ENCODE data around the gene TGM3.

The TGM3 gene

DNA sequence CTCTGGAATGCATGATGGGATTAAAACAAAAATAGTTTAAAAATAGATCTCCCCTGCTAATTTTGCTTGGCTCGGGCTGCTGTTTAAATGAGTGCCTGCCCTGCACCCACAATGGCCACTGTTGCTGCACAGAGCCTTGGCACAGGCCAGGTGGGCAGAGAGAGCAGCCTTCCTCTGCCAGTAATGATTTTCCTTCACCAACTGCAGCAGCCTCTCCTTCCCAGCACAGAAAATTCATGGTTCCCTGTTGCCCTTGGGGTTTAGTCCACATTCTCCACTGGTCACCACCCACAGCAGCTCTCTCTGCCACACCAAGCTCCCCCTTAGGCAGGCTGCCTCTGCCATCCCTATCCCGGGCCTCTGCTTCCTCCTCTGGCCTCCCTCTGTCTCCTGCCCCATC lies 30.2 kb downstream of the TGM3 start:
- no peak for DNase-seq
- Mint-ChIP-seq H3K4me3 (no peak overlapping the region), H3K27me3 (peaks cover 45 to 67% of the 10 kb centered on the region in 2 donors), H3K27ac (no peak overlapping the region), H3K9me3 (no peaks in the 10 kb centered on the region), H3K36me3 (ENCODE audit: insufficient read depth) (peaks cover 2% of the 10 kb centered on the region), H3K4me1 (ENCODE audit: low read depth in 2 of 2) (no peaks in the 10 kb centered on the region)
- no peak for ATAC-seq (replicated peaks)

DNA sequence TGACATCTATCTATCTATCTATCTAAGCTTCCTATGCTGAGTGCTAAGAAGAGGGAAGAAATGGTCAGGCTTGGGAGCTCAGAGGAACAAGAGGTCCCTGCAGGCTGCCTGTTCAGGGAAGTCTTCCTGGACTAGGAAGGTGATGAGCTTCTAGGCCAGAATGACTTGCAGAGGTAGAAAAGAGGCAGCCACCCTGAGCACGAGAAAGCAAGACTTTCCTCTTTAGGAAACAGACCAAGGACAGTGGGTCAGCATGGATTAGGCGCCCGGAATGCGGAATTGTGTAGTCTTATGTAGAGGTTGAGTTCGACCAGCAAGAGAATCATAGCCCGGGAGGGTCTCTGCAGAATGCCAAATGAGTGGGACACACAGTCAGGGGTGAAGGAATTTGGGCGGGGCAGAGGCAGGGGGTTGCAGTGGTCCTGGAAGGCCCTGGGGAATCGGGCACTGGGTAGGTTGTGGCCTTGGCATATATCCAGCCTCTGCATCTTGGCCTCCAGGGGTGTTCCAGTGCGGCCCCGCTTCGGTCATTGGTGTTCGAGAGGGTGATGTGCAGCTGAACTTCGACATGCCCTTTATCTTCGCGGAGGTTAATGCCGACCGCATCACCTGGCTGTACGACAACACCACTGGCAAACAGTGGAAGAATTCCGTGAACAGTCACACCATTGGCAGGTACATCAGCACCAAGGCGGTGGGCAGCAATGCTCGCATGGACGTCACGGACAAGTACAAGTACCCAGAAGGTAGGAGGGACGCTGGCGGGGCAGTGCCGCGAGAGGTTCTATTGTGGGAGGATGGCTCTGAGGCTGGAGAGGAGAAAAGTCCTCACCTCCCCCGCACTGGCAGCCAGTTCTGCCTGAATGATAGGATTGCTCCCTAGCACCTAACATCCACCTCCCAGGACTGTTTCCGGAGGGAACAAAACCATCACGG lies 32.1 kb downstream of the TGM3 start:
- Mint-ChIP-seq H3K9me3 (no peaks in the 10 kb centered on the region), H3K36me3 (ENCODE audit: insufficient read depth) (peaks cover 2% of the 10 kb centered on the region), H3K27ac (no peak overlapping the region), H3K4me3 (no peak overlapping the region), H3K27me3 (peaks cover 44 to 78% of the 10 kb centered on the region in 2 donors), H3K4me1 (ENCODE audit: low read depth in 2 of 2) (no peaks in the 10 kb centered on the region)
- DNase-seq (no peak), ATAC-seq (replicated peaks) (no peak)

DNA sequence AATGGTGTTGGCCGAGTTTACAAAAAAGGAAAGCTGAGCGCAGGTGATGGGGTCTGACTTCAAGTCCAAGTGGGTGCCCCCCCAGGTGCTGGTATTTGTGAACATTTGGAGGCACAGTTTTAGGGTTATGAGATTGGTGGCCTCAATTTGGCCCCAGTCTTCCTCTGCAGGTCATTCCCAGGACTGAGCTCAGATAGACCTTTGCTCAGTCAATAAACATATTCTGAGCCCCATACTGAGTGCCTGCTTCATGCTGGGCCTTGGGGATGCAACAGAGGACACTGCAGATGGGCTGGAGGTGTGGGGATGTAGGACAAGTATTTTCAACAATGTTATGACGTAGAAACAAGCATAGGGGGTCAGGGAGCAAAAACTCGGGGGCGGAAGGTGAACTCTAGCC lies 33.5 kb downstream of the TGM3 start:
- Mint-ChIP-seq H3K27ac (no peak overlapping the region), H3K9me3 (no peaks in the 10 kb centered on the region), H3K36me3 (ENCODE audit: insufficient read depth) (peaks cover 2% of the 10 kb centered on the region), H3K4me1 (ENCODE audit: low read depth in 2 of 2) (no peaks in the 10 kb centered on the region), H3K27me3 (peaks cover 38 to 80% of the 10 kb centered on the region in 2 donors), H3K4me3 (no peak overlapping the region)
- DNase-seq (no peak), ATAC-seq (replicated peaks) (no peak)

DNA sequence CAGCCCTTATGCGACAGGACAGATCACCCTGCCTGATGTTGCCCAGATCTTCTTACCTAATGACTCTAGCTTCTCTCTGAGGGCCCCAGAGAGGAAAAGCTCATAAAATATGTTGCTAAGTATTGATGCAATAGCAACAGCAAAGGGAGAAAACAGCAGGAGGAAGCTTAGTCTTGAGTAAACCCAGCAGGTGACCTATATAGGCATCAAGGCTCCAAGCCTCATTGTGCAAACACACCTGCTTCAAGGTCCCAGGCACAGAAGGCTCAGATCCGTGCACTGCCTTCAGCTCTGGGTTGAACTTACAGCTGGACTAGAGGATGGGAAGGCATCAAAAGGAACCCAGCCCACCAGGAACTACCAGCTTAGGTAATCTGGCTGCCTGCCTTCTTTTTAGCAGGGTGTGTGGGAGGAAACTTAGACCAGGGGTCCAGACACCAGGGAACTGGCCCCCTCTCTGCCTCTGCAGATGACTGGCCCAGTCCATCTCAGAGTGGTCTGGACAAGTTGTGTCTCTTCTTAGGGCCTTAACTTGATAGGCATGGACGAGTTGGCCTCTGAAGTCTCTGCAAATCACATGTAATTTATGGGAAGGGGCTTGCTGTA lies 34.4 kb downstream of the TGM3 start:
- peaks cover 30 to 77% of the 10 kb centered on the region in 2 donors for H3K27me3 Mint-ChIP-seq
- no peaks in the 10 kb centered on the region for H3K4me1 Mint-ChIP-seq (ENCODE audit: low read depth in 2 of 2)
- H3K9me3 Mint-ChIP-seq: no peaks in the 10 kb centered on the region
- no peak for ATAC-seq (replicated peaks)
- H3K4me3 Mint-ChIP-seq: no peak overlapping the region
- DNase-seq: no peak
- no peak overlapping the region for H3K27ac Mint-ChIP-seq
- H3K36me3 Mint-ChIP-seq (ENCODE audit: insufficient read depth): peaks cover 2% of the 10 kb centered on the region

DNA sequence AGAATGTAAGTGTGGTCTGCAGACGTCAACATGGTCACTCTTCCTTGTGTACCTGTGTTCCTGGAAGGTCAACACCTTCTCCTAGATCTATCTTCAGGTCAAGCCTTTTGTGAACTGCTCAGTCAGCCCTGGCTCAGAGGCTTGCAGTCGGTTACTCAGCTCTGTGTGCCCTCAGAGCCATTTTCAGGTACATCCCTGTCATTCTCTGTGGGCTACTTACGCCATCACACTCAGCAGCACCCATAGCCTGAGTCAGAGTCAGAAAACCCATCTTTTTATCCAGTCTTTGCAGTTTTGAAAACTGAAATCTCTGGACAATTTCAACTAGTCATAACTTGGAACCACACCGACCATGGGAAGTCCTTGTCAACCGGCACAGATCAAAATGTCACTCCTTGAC lies 35.3 kb downstream of the TGM3 start:
- DNase-seq (no peak), ATAC-seq (replicated peaks) (no peak)
- Mint-ChIP-seq H3K27ac (no peak overlapping the region), H3K4me1 (ENCODE audit: low read depth in 2 of 2) (no peaks in the 10 kb centered on the region), H3K27me3 (peaks cover 27 to 77% of the 10 kb centered on the region in 2 donors), H3K4me3 (no peak overlapping the region), H3K9me3 (no peaks in the 10 kb centered on the region), H3K36me3 (ENCODE audit: insufficient read depth) (peaks cover 2% of the 10 kb centered on the region)

DNA sequence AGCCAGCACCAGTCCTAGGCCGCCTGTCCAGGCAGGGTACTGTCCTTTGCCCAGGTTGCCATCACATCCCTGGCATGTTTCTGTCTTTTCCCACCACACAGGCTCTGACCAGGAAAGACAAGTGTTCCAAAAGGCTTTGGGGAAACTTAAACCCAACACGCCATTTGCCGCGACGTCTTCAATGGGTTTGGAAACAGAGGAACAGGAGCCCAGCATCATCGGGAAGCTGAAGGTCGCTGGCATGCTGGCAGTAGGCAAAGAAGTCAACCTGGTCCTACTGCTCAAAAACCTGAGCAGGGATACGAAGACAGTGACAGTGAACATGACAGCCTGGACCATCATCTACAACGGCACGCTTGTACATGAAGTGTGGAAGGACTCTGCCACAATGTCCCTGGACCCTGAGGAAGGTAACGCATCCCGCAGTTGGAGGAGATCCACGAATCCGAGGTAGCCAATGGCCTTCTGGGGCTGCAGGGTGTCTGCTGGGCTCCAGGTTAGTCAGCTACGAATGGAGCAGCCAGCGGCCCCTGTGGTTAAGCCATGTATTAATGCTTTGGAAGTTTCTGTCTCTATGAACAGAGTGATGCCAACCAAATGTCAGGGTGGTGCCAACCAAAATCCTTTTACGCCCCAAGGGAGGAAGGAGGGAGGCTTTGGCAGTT lies 36.2 kb downstream of the TGM3 start:
- H3K36me3 Mint-ChIP-seq (ENCODE audit: insufficient read depth): peaks cover 2% of the 10 kb centered on the region
- H3K4me3 Mint-ChIP-seq: no peak overlapping the region
- no peaks in the 10 kb centered on the region for H3K4me1 Mint-ChIP-seq (ENCODE audit: low read depth in 2 of 2)
- no peak overlapping the region for H3K27ac Mint-ChIP-seq
- ATAC-seq (replicated peaks) (no peak), DNase-seq (no peak)
- peaks cover 18 to 77% of the 10 kb centered on the region in 2 donors for H3K27me3 Mint-ChIP-seq
- H3K9me3 Mint-ChIP-seq: no peaks in the 10 kb centered on the region

DNA sequence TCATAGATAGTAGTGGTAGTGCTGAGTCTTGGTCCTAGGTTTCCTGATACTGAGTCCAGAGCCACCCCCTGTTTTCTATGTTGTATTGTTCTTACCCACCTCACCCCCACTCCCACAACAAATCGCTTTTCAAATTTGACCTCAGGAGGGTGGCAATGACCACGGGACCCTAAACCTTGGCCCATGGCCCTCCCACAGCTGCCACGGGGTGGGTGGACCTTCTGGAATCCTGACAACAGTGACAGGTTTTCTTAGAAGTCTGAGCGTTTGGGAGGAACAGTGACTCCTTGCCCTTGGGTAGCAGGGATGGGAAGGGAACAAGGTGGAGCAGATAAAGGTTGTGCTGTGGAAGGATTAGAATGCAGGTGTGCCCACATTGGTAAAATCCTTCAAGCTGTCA lies 36.9 kb downstream of the TGM3 start:
- Mint-ChIP-seq H3K27me3 (peaks cover 11 to 73% of the 10 kb centered on the region in 2 donors), H3K36me3 (ENCODE audit: insufficient read depth) (peaks cover 1% of the 10 kb centered on the region), H3K9me3 (no peaks in the 10 kb centered on the region), H3K27ac (no peak overlapping the region), H3K4me1 (ENCODE audit: low read depth in 2 of 2) (no peaks in the 10 kb centered on the region), H3K4me3 (no peak overlapping the region)
- DNase-seq (no peak), ATAC-seq (replicated peaks) (no peak)

DNA sequence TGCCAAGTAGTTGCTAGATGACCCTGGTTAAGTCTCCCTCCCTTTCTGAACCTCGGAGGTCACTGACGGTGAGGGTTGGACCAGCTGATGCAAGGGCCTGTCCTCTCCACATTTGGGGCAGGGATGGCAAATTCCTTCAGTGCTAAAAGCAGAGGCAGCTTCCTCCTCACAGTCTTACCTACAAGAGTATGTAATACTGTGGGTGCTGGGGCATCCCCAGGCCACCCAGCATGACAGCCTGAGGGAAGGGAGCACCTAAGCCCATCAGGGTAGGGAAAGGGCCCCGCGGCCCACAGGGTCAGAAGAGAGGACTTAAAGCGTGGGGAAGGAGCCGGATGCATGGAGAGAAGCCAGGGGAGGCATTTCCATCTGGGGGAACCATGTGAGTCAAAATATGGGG lies 38.0 kb downstream of the TGM3 start:
- Mint-ChIP-seq H3K4me3 (no peak overlapping the region), H3K27me3 (peaks cover 9 to 64% of the 10 kb centered on the region in 2 donors), H3K27ac (no peak overlapping the region), H3K9me3 (no peaks in the 10 kb centered on the region), H3K4me1 (ENCODE audit: low read depth in 2 of 2) (no peaks in the 10 kb centered on the region), H3K36me3 (ENCODE audit: insufficient read depth) (no peaks in the 10 kb centered on the region)
- ATAC-seq (replicated peaks): no peak
- no peak for DNase-seq

DNA sequence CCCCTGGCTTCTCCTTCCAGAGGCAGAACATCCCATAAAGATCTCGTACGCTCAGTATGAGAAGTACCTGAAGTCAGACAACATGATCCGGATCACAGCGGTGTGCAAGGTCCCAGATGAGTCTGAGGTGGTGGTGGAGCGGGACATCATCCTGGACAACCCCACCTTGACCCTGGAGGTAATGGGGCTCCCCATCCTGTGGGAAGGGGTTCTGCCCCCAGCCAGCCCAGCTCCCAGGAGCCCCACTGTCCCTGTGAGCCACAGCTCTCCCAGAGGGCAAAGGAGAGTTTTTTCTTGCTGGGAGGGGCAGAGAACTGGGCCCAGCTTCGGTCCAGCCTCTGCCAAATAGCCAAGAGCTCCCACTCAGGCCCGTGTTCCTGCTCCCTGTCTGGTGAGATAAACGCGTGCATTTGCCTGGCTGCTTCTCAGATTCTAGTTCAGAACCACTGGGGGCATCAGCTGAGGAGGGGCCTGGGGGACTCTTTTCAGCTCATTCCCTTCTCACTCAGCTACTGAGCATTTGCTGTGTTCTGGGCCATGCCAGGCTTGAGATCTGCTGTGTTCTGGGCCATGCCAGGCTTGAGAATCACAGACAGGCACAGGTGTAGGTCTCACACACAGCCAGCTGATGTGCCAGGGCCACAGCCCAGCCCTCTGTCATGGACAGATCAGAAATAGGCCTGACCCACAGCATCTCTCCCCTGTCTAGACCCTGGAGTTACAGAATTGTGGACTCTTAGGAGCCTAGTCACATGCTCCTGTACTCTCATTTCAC lies 39.5 kb downstream of the TGM3 start:
- Mint-ChIP-seq H3K27ac (no peak overlapping the region), H3K27me3 (peaks cover 9 to 70% of the 10 kb centered on the region in 2 donors), H3K36me3 (ENCODE audit: insufficient read depth) (no peaks in the 10 kb centered on the region), H3K4me3 (no peak overlapping the region), H3K4me1 (ENCODE audit: low read depth in 2 of 2) (no peaks in the 10 kb centered on the region), H3K9me3 (no peaks in the 10 kb centered on the region)
- no peak for ATAC-seq (replicated peaks)
- no peak for DNase-seq

DNA sequence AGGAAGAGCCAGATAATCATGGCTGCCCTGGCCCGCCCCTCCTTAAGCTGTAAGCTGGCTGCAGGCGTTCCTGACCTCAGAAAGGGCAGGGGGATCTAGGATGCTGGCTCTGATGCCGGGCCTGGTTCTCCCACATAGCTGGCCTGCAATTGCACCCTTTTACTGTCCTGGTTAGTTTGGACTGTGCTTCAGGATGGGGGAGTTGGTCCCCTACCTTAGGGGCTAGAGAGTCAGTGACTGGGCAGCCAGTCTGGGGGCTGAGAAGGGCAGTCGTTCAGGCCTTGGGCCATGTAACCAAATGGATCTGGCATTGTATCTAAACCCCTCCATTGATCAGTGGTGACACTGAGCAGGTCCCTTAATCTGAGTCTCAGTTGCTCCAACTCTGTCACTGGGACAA lies 40.7 kb downstream of the TGM3 start:
- no peak overlapping the region for H3K27ac Mint-ChIP-seq
- no peaks in the 10 kb centered on the region for H3K36me3 Mint-ChIP-seq (ENCODE audit: insufficient read depth)
- ATAC-seq (replicated peaks) (no peak), DNase-seq (no peak)
- no peak overlapping the region for H3K4me3 Mint-ChIP-seq
- H3K9me3 Mint-ChIP-seq: no peaks in the 10 kb centered on the region
- peaks cover 21 to 81% of the 10 kb centered on the region in 2 donors for H3K27me3 Mint-ChIP-seq
- no peaks in the 10 kb centered on the region for H3K4me1 Mint-ChIP-seq (ENCODE audit: low read depth in 2 of 2)

DNA sequence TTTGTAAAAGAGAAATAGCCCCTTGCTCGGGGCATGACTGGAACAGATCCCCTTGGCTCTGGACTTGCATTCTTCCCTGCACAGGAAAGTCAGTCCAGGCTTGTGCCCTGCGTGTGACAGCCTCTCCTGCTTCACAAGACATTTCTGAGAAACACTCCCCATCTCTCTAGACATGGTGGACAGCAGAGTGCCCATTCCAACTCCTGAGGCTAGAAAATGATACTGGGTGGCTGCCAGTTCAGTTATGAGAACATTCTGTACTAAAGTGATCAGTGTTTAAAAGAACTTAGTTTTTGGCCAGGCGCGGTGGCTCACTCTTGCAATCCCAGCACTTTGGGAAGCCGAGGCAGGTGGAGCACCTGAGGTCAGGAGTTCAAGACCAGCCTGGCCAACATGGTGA lies 41.3 kb downstream of the TGM3 start:
- Mint-ChIP-seq H3K9me3 (no peaks in the 10 kb centered on the region), H3K4me3 (no peak overlapping the region), H3K4me1 (ENCODE audit: low read depth in 2 of 2) (no peaks in the 10 kb centered on the region), H3K27me3 (peaks cover 27 to 84% of the 10 kb centered on the region in 2 donors), H3K36me3 (ENCODE audit: insufficient read depth) (no peaks in the 10 kb centered on the region), H3K27ac (no peak overlapping the region)
- ATAC-seq (replicated peaks): no peak
- no peak for DNase-seq

DNA sequence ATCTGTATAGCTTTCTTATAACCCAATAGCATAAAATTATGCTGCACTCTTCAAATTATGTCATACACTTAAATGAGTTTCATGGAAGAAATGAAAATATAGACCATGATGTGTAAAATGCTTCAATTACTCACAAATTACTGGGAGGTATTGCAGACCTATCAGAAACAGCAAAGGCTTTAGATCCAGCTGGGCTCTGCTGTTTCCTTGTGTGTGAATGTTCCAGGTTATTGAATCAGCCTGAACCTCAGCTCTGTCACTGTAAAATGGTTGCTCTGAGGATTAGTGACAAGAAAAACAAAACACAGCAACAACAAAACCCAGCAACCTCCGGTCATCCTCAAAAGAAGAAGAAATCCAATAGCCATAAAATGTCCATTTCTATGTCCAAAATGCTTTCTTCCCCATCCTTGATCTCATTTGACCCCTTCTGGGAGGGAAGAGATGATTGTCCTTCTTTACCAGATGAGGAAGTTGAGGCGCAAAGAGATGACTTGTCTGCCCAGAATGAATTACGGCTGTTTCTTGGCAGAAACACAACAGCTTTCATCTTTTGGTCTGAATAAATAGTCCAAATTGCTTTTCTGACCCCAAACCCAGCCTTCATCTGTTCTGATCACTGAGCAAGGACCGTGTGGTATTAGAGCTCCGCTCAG lies 42.7 kb downstream of the TGM3 start:
- DNase-seq: no peak
- H3K4me3 Mint-ChIP-seq: no peak overlapping the region

DNA sequence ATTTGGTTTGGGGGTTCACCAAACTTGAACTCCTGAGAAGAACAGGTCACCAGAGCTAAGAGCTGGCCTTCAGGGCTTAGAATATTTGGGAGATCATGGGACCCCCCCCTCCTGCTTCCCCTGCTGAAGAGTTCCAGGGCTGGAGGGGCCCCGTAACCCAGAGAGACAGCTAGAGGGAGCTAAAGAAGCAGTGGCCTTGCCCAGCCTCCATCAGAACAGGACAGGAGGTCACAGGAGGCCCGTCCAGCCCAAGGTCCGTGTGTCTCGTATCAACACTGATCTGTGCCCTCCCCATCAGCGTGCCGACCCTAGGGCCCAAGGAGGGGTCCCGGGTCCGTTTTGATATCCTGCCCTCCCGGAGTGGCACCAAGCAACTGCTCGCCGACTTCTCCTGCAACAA lies 44.3 kb downstream of the TGM3 start:
- no peak for ATAC-seq (replicated peaks)
- Mint-ChIP-seq H3K27me3 (peaks cover 24 to 72% of the 10 kb centered on the region in 2 donors), H3K9me3 (no peaks in the 10 kb centered on the region), H3K4me1 (ENCODE audit: low read depth in 2 of 2) (no peaks in the 10 kb centered on the region), H3K36me3 (ENCODE audit: insufficient read depth) (no peaks in the 10 kb centered on the region), H3K27ac (no peak overlapping the region), H3K4me3 (no peak overlapping the region)
- DNase-seq: no peak

More for the DNA sequence above, 42.7 kb downstream of the TGM3 start:
- Mint-ChIP-seq H3K36me3 (ENCODE audit: insufficient read depth) (no peaks in the 10 kb centered on the region), H3K27ac (no peak overlapping the region), H3K4me1 (ENCODE audit: low read depth in 2 of 2) (no peaks in the 10 kb centered on the region), H3K27me3 (peaks cover 33 to 84% of the 10 kb centered on the region in 2 donors), H3K9me3 (no peaks in the 10 kb centered on the region)
- no peak for ATAC-seq (replicated peaks)
